GM21526 (cell line): Measurements from ENCODE around the gene AVEN.
"Not testable (repeated sequence)": the region's sequence is repeated elsewhere in the genome, so short reads cannot be mapped to it uniquely, and the experiment has no call there.

Experiments
- ATAC-seq: cut with Tn5 transposase; IDR thresholded peaks from one replicate; pipeline ENCODE4 v1.9.1; 2021; ENCODE audit warnings: moderate library complexity; ENCODE audit not compliant: unreplicated experiment, low FRiP score

Gene AVEN

GRCh38 chr15:33858836-33859235 is 180.2 kb downstream of the AVEN start:
- no peak for ATAC-seq

- no peak for ATAC-seq
Observed at GRCh38 chr15:33857726-33858125, 181.3 kb downstream of the AVEN start.

GRCh38 chr15:33852570-33852969 is 186.4 kb downstream of the AVEN start:
- ATAC-seq = no peak

- no peak for ATAC-seq
Observed at GRCh38 chr15:33852094-33852493, 186.9 kb downstream of the AVEN start.

GRCh38 chr15:33851079-33851478 is 187.9 kb downstream of the AVEN start:
- no peak for ATAC-seq

GRCh38 chr15:33848011-33848410 is 191.0 kb downstream of the AVEN start:
- ATAC-seq = no peak

- no peak for ATAC-seq
Observed at GRCh38 chr15:33846862-33847261, 192.1 kb downstream of the AVEN start.

GRCh38 chr15:33846142-33846541 is 192.9 kb downstream of the AVEN start:
- ATAC-seq = no peak

GRCh38 chr15:33844597-33844996 is 194.4 kb downstream of the AVEN start:
- ATAC-seq = no peak

- no peak for ATAC-seq
Observed at GRCh38 chr15:33844186-33844585, 194.8 kb downstream of the AVEN start.

GRCh38 chr15:33840615-33841014 is 198.4 kb downstream of the AVEN start:
- no peak for ATAC-seq

GRCh38 chr15:33839540-33839939 is 199.5 kb downstream of the AVEN start:
- ATAC-seq = no peak

- ATAC-seq = no peak
Observed at GRCh38 chr15:33837294-33837693, 201.7 kb downstream of the AVEN start.

GRCh38 chr15:33834892-33835743 is 203.9 kb downstream of the AVEN start:
- ATAC-seq = no peak

GRCh38 chr15:33831646-33832045 is 207.4 kb downstream of the AVEN start:
- no peak for ATAC-seq

- no peak for ATAC-seq
Observed at GRCh38 chr15:33830351-33830750, 208.7 kb downstream of the AVEN start.

GRCh38 chr15:33826201-33826600 is 212.8 kb downstream of the AVEN start:
- no peak for ATAC-seq

GRCh38 chr15:33825453-33825852 is 213.6 kb downstream of the AVEN start:
- no peak for ATAC-seq

- no peak for ATAC-seq
Observed at GRCh38 chr15:33823119-33823518, 215.9 kb downstream of the AVEN start.

- ATAC-seq = no peak
Observed at GRCh38 chr15:33822479-33822878, 216.5 kb downstream of the AVEN start.

- not testable (repeated sequence) for ATAC-seq
Observed at GRCh38 chr15:33819499-33819898, 219.5 kb downstream of the AVEN start.
